Endothelial cell of umbilical vein (primary cell): ENCODE results near the gene ANXA6. TPM values are rescaled to one million over a fixed set of nuclear protein-coding genes. Genes with fewer than 3 reads are reported as not detected.

Experiments
- BruUV-seq: library from RNA; stranded (reverse); fragments of 400-500 nt; replicated peaks from 2 replicates; lab custom pipeline; 2021; lab: Mats Ljungman, UMichigan
- CTCF ChIA-PET: fragments of 300-600, 350-600 bp; sonication (Branson Sonifier 250); formaldehyde crosslinking; loops from one replicate; lab custom pipeline; 2021; ENCODE audit warnings: antibody characterized with exemption, inconsistent platforms; lab: Charles Lee
- POLR2A ChIA-PET: fragments of 300-600, 350-600 bp; sonication (Branson Sonifier 250); formaldehyde crosslinking; loops from one replicate; lab custom pipeline; 2021; ENCODE audit warnings: antibody characterized with exemption, inconsistent platforms; lab: Charles Lee
- DNase-seq: peaks from one replicate; pipeline ENCODE4 v3.0.0-alpha.2; 2011; ENCODE audit warnings: low read depth, low spot score
- FAIRE-seq: peaks from 2 replicates; lab custom pipeline; 2011; peaks lifted over from hg19 to GRCh38; lab: Jason Lieb, UNC
- H2AFZ ChIP-seq: 2 replicates; pipeline ENCODE4 v1.6.0; 2012; ENCODE audit warnings: low read depth, low read length, control low read depth, inconsistent platforms
- H3K27ac ChIP-seq: 2 replicates; pipeline ENCODE4 v1.5.1; 2011; ENCODE audit warnings: low read depth, mild to moderate bottlenecking, control low read depth, low read length, moderate library complexity; ENCODE audit not compliant: insufficient read depth
- H3K27me3 ChIP-seq, 2 experiments: 2 replicates each; pipeline versions ENCODE4 v1.6.0 to v1.6.1; 2011; ENCODE audit warnings: low read length in 2 of 2, mixed read lengths in 1 of 2; ENCODE audit not compliant: control insufficient read depth in 2 of 2, insufficient read depth in 2 of 2
- H3K36me3 ChIP-seq, 2 experiments: 2 replicates in 1 of 2; 3 replicates in 1 of 2; pipeline ENCODE4 v1.5.1; 2011; ENCODE audit warnings: low read length in 2 of 2, mild to moderate bottlenecking in 1 of 2, moderate library complexity in 1 of 2; ENCODE audit not compliant: control insufficient read depth in 2 of 2, insufficient read depth in 2 of 2; ENCODE audit errors: extremely low read depth in 1 of 2
- H3K4me1 ChIP-seq: 3 replicates; pipeline ENCODE4 v1.5.1; 2011; ENCODE audit warnings: mild to moderate bottlenecking, low read length; ENCODE audit not compliant: control insufficient read depth, insufficient read depth; ENCODE audit errors: extremely low read depth
- H3K4me2 ChIP-seq: 2 replicates; pipeline ENCODE4 v1.6.1; 2011; ENCODE audit warnings: low read length, control low read depth, mixed read lengths; ENCODE audit not compliant: insufficient read depth
- H3K4me3 ChIP-seq, 3 experiments: fragments of 200-600 bp in 1 of 3; sonication (generic), shearing (Covaris generic) in 1 of 3; replicated peaks in 1 of 3; 2 replicates each; pipeline ENCODE4 v1.5.1; 2011 to 2016; ENCODE audit warnings: control low read depth in 3 of 3, low read length in 3 of 3, mild to moderate bottlenecking in 2 of 3, inconsistent platforms in 1 of 3, low read depth in 1 of 3, moderate library complexity in 1 of 3; ENCODE audit not compliant: insufficient read depth in 1 of 3
- H3K79me2 ChIP-seq: 2 replicates; pipeline ENCODE4 v1.6.0; 2012; ENCODE audit warnings: low read length, inconsistent platforms; ENCODE audit not compliant: control insufficient read depth, insufficient read depth
- H3K9ac ChIP-seq: replicated peaks from 2 replicates; pipeline ENCODE3; 2011; ENCODE audit warnings: low read length, control low read depth; ENCODE audit not compliant: insufficient read depth; ENCODE audit errors: extremely low read depth
- H3K9me1 ChIP-seq: replicated peaks from 3 replicates; pipeline ENCODE4 v1.6.0; 2011; ENCODE audit warnings: mild to moderate bottlenecking, low read length; ENCODE audit not compliant: control insufficient read depth, insufficient read depth; ENCODE audit errors: extremely low read depth
- H3K9me3 ChIP-seq: replicated peaks from 2 replicates; pipeline ENCODE4 v1.5.1; 2012; ENCODE audit warnings: low read length, inconsistent platforms; ENCODE audit not compliant: control insufficient read depth, insufficient read depth
- H4K20me1 ChIP-seq: replicated peaks from 2 replicates; pipeline ENCODE3; 2011; ENCODE audit warnings: mild to moderate bottlenecking, low read length; ENCODE audit not compliant: control insufficient read depth, insufficient read depth; ENCODE audit errors: extremely low read depth
- CTCF ChIP-seq, 2 donors: IDR thresholded peaks; 1 replicate in 1 of 2; 2 replicates in 1 of 2; pipeline ENCODE4 v1.5.1; 2011; ENCODE audit warnings: low read length in 2 of 2, mild to moderate bottlenecking in 2 of 2, moderate library complexity in 2 of 2, control low read depth in 1 of 2, inconsistent platforms in 1 of 2, low read depth in 1 of 2; ENCODE audit not compliant: insufficient read depth in 1 of 2; ENCODE audit errors: extremely low read depth in 1 of 2
- EZH2 ChIP-seq: IDR thresholded peaks from 2 replicates; pipeline ENCODE4 v1.6.1; 2012; ENCODE audit warnings: borderline replicate concordance, low read depth, mild to moderate bottlenecking, moderate library complexity, low read length, inconsistent platforms; ENCODE audit not compliant: severe bottlenecking
- FOS ChIP-seq: IDR thresholded peaks from 2 replicates; pipeline ENCODE4 v1.6.1; 2011; ENCODE audit warnings: mild to moderate bottlenecking, low read length, moderate library complexity, borderline replicate concordance; ENCODE audit not compliant: insufficient read depth
- GATA2 ChIP-seq: IDR thresholded peaks from 2 replicates; pipeline ENCODE4 v1.7.0; 2011; ENCODE audit warnings: low read depth, mild to moderate bottlenecking, moderate library complexity, mixed read lengths, low read length; ENCODE audit not compliant: insufficient read length, insufficient read depth
- JUN ChIP-seq: IDR thresholded peaks from 2 replicates; pipeline ENCODE4 v1.6.1; 2011; ENCODE audit warnings: borderline replicate concordance, low read depth; ENCODE audit not compliant: insufficient read length, insufficient read depth
- MAX ChIP-seq: IDR thresholded peaks from 2 replicates; pipeline ENCODE4 v1.6.1; 2011; ENCODE audit not compliant: insufficient read depth, insufficient read length
- MYC ChIP-seq: IDR thresholded peaks from one replicate; pipeline ENCODE4 v1.6.1; 2011; ENCODE audit warnings: mild to moderate bottlenecking, low read depth, low read length
- POLR2A ChIP-seq: IDR thresholded peaks from 2 replicates; pipeline ENCODE4 v1.6.1; 2012; ENCODE audit warnings: low read depth, mild to moderate bottlenecking, control low read depth, low read length
- POLR2AphosphoS5 ChIP-seq: IDR thresholded peaks from 2 replicates; pipeline ENCODE4 v1.6.1; 2012; ENCODE audit warnings: low read depth, mild to moderate bottlenecking, control low read depth, low read length, moderate library complexity; ENCODE audit not compliant: insufficient read depth
- dilution Hi-C: fragments of 300-500 bp; cut with MboI; formaldehyde crosslinking; loops from one replicate; pipeline ENCODE4 v1.15.0; 2019; ENCODE audit warnings: low sequenced_read_pairs; ENCODE audit not compliant: extremely low pct_ligation_motif_present
- intact Hi-C: fragments of 100-400 bp; cut with micrococcal nuclease; formaldehyde crosslinking; loops from one replicate; pipeline ENCODE4 v1.10.0; 2022
- polyA plus RNA-seq, 4 experiments: library from polyadenylated mRNA; depleted of rRNA in 3 of 4; stranded (reverse) in 3 of 4; unstranded in 1 of 4; fragments of >200 nt; gene quantifications; 2 replicates each; pipeline versions ENCODE4 v1.2.1 to v1.2.3, GENCODE V29; 2011 to 2012; ENCODE audit warnings: missing spikeins in 1 of 4
- total RNA-seq: library from RNA; stranded (reverse); gene quantifications from 2 replicates; pipeline ENCODE4 v1.2.3, GENCODE V29; 2021

The ANXA6 gene
- total and polyA plus RNA-seq, 2 donors (not counting 3 experiments of a cell fraction or from before 2014, with no cell fraction given): 195 to 266 TPM

DNA sequence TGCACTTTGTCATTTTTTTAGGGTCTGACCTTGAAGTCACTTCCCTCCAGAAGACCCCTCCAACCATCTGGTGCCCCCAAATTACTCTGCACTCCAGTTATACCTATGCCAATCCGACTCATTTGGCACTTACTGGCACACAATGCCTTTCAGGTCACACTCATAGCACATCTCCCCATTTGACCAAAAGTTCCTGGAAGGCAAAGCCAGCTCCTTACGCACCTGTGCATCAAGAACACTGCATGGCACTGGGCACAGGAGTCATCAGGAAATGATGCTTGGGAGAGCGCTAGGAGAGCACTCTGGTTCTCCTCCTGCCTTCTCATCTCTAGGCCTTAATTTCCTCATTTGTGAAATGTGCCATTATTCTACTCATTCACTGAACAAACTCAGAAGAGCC lies 79.6 kb downstream of the ANXA6 start:
- no peak for FAIRE-seq
- Histone ChIP-seq H3K4me1 (peaks cover 35% of the 10 kb centered on the region), H3K9me3 (no peaks in the 10 kb centered on the region), H3K27ac (no peak overlapping the region), H4K20me1 (no peaks in the 10 kb centered on the region), H3K9ac (no peak overlapping the region), H3K79me2 (peaks cover 33% of the 10 kb centered on the region), H3K4me2 (no peak overlapping the region), H3K27me3 (no peaks in the 10 kb centered on the region), H3K9me1 (no peaks in the 10 kb centered on the region), H2AFZ (no peak overlapping the region), H3K4me3 (no peak overlapping the region), H3K36me3 (peaks cover 0 to 2% of the 10 kb centered on the region in 2 experiments)
- intact Hi-C loops: no loop called here
- no TSS peak for BruUV-seq
- POLR2A ChIA-PET: no interaction called here
- no peak for TF ChIP-seq EZH2
- no peak for TF ChIP-seq MAX
- no peak for TF ChIP-seq POLR2AphosphoS5
- no peak for TF ChIP-seq CTCF (IDR thresholded peaks at IDR 0.05; ENCODE audit: extremely low read depth in 1 of 2, insufficient read depth in 1 of 2, low read depth in 1 of 2, low read length in 2 of 2)
- no peak for TF ChIP-seq POLR2A
- no peak for TF ChIP-seq JUN
- no peak for TF ChIP-seq GATA2
- no peak for TF ChIP-seq MYC
- TF ChIP-seq FOS: no peak
- CTCF ChIA-PET: interaction anchor here (1.5 kb wide), 1 partner anchor 38 kb away, joined by 8 read pairs; no protein-coding TSS in a partner anchor
- dilution Hi-C loops: no loop called here
- no peak for DNase-seq
